Measurements from ENCODE around the gene NCAPH2. TPM values are rescaled to one million over a fixed set of nuclear protein-coding genes. Genes with fewer than 3 reads are reported as not detected.
"Not testable (repeated sequence)": the region's sequence is repeated elsewhere in the genome, so short reads cannot be mapped to it uniquely, and the experiment has no call there.

NCAPH2 gene
- total RNA-seq, 1 experiment from 2014 or later, result 51.8 TPM

GRCh38 chr22:50529897-50530579, 22.0 kb downstream of the NCAPH2 start, which contains the start of gene TYMP:
TSS of gene TYMP (minus strand) at chr22:50530012. CDS start at chr22:50529709, 303 bp downstream.
- DNase-seq (ENCODE audit: low spot score), result no peak

- no peak for DNase-seq (ENCODE audit: low spot score)
Measured at GRCh38 chr22:50530580-50530876, 22.5 kb downstream of the NCAPH2 start.

GRCh38 chr22:50530877-50531545, 23.0 kb downstream of the NCAPH2 start:
- no peak for DNase-seq (ENCODE audit: low spot score)

DNA sequence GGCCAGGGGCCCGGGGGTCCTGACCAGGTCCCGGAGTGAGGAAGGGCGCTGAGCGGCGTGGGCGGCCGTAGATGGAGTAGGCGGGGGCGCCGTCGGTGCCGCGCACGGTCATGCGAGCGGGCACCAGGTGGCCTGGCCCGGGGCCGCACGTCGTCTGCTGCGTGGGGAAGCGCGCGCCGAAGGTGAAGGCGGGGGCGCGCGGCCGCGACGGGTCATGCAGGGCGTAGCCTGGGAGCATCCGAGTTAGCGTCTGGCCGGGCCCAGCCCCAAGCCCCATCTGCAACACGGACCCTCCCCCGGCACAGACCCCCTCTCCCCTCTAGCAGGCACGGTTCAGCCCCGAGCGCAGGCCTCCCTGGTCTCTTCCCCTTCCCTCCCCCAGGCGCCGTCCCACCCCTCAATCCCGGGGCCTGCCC, 23.5 kb downstream of the NCAPH2 start:
- DNase-seq (ENCODE audit: low spot score), result no peak

- no peak for DNase-seq (ENCODE audit: low spot score)
Measured at GRCh38 chr22:50531962-50532674, 24.1 kb downstream of the NCAPH2 start.

DNA sequence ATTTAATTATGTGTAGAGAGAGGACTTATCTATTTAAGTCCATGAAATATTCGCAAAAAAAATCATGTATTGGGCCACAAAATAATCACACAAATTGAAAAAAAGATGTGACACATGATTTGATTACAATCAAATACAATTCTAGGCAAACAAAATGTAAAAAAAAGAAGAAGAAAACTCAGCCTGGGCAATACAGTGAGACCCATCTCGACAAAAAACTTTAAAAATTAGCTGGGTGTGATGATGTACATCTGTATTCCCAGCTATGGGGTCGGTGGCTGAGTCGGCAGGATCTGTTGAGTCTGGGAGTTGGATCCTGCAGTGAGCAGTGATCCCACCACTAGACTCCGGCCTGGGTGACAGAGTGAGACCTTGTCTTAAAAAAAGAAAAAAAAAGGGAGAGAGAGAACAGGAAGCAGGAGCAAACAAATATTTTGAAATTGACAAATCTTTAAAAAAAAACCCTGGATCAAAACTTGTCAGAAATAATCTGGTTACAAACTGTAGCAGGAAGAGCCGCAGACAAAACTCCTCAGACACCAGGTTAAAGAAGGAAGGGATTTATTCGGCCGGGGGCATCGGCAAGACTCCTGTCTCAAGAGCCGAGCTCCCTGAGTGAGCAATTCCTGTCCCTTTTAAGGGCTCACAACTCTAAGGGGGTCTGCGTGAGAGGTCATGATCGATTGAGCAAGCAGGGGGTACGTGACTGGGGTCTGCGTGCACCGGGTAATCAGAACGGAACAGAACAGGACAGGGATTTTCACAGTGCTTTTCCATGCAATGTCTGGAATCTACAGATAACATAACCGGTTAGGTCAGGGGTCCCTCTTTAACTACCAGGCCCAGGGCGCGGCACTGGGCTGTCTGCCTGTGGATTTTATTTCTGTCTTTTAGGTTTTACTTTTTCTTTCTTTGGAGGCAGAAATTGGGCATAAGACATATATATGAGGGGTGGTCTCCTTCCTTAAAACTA, 25.1 kb downstream of the NCAPH2 start:
- DNase-seq (ENCODE audit: low spot score), result no peak

DNA sequence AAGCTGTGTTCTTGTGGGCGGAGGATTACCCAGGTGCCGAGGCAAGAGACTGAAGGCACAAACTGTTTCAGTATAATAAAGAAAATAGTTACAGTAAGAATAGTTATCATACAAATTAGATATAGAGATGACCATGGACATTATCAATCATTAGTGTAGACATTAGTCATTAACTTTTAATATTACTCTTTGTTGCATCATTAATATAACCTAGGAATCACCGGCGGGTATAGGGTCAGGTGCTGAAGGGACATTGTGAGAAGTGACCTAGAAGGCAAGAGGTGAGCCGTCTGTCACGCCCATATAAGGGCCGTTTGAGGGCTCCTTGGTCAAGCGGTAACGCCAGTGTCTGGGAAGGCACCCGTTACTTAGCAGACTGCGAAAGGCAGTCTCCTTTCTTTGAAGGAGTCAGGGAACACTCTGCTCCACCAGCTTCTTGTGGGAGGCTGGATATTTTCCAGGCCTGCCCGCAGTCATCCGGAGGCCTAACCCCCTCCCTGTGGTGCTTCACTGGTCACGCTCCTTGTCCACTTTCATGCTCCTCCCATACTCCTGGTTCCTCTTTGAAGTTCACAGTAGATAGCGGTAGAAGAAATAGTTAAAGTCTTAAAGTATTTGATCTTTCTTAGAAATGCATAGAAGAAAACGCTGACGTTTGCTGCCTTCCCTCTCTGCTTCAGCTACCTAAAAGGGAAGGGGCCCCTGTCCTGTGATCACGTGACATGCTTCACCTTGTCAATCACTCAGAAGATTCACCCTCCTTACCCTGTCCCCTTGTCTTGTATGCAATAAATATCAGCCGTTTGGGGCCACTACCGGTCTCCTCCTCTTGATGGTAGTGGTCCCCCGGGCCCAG, 26.1 kb downstream of the NCAPH2 start:
- not testable (repeated sequence) for DNase-seq (ENCODE audit: low spot score)

GRCh38 chr22:50535113-50535512, 27.1 kb downstream of the NCAPH2 start:
- no peak for DNase-seq (ENCODE audit: low spot score)

GRCh38 chr22:50536226-50536625, 28.2 kb downstream of the NCAPH2 start:
- DNase-seq (ENCODE audit: low spot score), result no peak

DNA sequence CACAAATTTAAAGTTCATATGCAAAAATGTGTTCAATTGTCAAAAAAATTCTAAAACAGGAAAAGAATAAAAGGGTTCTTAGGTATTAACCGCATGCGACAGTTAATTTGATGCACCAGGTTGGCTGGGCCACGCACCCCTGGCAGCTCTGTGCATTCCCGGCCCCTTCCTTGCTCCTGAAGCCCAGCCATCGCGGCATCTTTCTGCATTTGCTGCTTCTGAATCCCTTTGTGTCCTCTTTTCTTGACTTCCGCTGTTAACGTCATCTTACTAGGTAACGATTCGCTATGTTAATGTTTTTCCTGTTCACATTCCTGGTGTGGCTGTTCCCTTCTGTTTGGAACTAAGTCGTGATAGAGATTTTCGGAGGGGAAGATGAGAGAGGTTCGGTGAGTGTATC, 29.7 kb downstream of the NCAPH2 start:
- no peak for DNase-seq (ENCODE audit: low spot score)

DNA sequence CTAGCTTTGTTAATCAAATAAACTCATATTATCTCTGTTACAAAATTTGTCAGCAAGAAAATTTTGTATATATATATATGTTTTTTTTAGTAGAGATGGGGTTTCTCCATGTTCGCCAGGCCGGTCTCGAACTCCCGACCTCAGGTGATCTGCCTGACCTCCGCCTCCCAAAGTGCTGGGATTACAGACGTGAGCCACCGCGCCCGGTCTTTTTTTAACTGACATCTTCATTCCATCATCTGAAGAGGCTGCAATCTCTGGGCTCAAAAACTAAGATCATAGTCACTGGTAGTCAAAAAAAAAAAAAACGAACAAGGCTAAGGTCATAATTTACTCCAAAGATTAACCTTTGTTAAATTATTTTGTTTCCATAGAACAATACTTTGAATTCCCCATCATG, 32.4 kb downstream of the NCAPH2 start:
- DNase-seq (ENCODE audit: low spot score), result no peak

GRCh38 chr22:50541667-50542026, 33.6 kb downstream of the NCAPH2 start:
- peak; percentile 41 for DNase-seq (ENCODE audit: low spot score)

DNA sequence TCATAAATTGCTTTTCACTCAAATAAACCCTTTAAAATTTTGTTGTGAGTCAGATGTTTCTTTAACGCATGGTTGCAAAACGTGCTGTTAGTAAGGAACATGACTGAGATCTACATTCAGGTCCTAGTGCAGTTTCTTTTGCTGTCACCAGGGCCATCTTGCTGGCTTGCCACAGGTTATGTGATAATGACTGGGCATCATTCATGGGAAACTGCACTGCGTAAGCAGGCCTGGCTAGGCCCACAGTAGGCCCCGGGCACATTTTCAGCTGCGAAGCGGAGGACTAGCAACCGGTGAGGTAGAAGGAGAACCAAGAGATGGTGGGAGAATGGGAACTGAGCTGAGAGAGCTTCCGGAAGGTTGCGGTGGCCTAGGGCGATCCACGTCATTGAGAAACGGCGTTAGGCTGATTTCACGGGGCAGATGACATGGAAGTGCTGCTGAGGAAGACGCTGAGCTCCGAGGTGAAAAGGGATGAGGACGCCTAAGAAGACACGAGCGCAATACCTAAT, 34.4 kb downstream of the NCAPH2 start:
- DNase-seq (ENCODE audit: low spot score), result no peak

DNA sequence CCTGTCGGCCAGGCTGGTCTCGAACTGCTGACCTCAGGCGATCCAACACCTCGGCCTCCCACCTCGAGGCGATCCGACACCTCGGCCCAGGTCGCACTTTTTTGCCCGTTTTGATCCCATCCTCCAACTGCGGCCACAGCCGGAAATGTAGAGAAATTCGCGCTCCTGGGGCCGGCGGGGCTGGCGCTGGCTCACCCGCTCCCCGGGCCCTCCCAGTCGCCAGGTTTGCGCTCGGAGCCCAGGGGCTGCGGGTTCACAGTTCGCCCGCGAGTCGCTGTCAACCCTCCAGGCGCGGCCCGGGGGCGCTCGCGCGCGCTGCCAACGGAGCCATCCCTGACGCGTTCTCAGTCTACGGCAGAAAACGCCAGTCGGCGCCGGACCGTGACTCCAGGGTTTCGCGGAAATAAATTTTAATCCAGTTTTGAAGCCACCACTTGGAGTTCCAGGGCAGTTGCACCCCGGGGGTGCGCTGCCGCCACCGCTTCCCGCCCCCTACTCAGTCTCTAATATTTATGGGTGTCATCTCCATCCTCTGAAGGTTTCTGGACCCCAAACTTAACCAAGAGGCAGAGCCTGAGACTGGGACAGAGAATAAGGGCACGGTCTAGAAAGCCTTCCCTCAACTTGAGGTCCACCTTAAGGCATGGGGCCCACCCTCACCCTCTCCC, 36.2 kb downstream of the NCAPH2 start:
- no peak for DNase-seq (ENCODE audit: low spot score)

GRCh38 chr22:50544746-50545253, 36.8 kb downstream of the NCAPH2 start:
- no peak for DNase-seq (ENCODE audit: low spot score)

- DNase-seq (ENCODE audit: low spot score), result no peak
Measured at GRCh38 chr22:50545522-50546325, 37.7 kb downstream of the NCAPH2 start, which contains the start of gene KLHDC7B. TSS of gene KLHDC7B (plus strand) at chr22:50545899. CDS start at chr22:50546244, 345 bp downstream.

- no peak for DNase-seq (ENCODE audit: low spot score)
Measured at GRCh38 chr22:50546326-50547262, 38.6 kb downstream of the NCAPH2 start.
